Measurements from ENCODE around the gene UBE3D.
"Not testable (repeated sequence)": the region's sequence is repeated elsewhere in the genome, so short reads cannot be mapped to it uniquely, and the experiment has no call there.

UBE3D gene

DNA sequence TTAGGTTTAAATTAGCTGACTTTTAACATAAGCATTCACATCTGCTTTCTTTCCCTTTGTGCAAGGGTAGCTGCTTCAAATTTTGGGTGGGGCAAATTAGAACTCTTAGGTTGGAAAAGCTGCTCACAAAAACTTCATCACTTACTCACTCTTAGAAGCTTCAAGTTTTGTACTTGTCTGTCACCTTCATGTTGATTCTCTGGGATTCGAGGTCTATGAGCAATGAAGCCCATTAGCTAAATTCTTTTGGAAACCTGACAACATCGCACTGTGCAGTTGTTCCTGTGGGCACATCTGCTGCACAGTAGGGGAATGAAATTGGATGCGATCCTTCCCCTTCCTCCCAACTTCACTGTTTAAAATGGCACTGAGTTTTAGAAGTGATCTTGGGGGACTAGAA lies 156.1 kb downstream of the UBE3D start:
- DNase-seq = no peak

- DNase-seq = no peak
These were observed 157.0 kb downstream of the UBE3D start for GRCh38 chr6:82908661-82909060.

GRCh38 chr6:82906951-82907350 lies 158.7 kb downstream of the UBE3D start:
- DNase-seq = no peak

- no peak for DNase-seq
These were observed 159.2 kb downstream of the UBE3D start for GRCh38 chr6:82906489-82906888.

GRCh38 chr6:82904860-82905259 lies 160.8 kb downstream of the UBE3D start:
- DNase-seq = no peak

GRCh38 chr6:82904257-82904656 lies 161.4 kb downstream of the UBE3D start:
- DNase-seq = no peak

GRCh38 chr6:82902290-82902689 lies 163.4 kb downstream of the UBE3D start:
- DNase-seq = no peak

- no peak for DNase-seq
These were observed 170.9 kb downstream of the UBE3D start for GRCh38 chr6:82894653-82895259.

GRCh38 chr6:82893889-82894652 lies 171.6 kb downstream of the UBE3D start:
- no peak for DNase-seq

- not testable (repeated sequence) for DNase-seq
These were observed 174.1 kb downstream of the UBE3D start for GRCh38 chr6:82891503-82891902.

DNA sequence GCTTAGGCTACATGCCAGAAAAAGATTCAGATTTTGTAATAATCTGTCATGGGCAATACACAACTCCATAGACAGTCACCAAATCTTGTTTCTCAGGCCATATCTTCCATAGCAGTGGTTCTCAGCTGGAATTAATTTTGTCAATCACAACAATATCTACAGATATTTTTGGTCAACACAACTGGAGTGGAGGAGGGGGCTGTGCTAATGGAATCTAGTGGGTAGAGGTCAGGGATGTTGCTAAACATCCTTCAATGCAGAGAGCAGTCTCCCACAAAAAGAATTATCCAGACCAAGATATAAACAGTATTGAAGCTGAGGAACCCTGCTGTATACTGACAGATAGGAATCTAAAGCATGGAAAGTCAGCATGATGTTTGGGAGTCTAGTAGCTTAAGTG lies 174.6 kb downstream of the UBE3D start:
- no peak for DNase-seq

- DNase-seq = no peak
These were observed 175.4 kb downstream of the UBE3D start for GRCh38 chr6:82890240-82890639.

- DNase-seq = no peak
These were observed 176.5 kb downstream of the UBE3D start for GRCh38 chr6:82889143-82889542.

DNA sequence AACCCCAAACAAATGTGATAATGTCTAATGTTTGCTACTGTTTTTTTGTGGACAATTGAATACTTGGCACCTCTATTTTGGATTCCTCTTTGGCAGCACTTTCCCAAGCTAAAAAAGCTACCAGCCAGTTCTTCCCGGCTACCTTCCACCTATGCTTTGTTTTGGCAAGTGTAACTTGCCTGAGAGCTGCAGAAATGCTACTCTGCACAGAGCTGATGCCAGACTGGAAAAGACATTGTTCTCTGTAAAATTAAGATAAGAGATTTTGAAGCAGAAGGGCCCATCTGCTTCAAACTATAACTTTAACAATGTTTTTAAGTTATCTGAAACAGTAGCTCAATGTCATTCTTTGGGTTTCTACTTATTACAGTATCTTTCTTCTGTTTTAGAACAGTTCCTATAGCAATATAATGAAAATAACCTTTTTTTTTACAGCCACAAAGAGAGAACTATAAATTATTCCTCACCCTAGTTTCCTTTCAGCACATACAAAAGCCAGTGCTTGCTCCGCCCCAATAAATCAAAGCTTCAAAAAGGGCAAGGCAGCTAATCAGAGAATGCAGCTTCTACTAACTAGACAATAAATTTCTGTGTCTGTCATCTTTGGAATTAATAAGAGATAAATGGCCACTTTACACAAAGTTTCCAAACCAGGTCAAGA lies 183.1 kb downstream of the UBE3D start:
- no peak for DNase-seq

GRCh38 chr6:82881519-82881918 lies 184.1 kb downstream of the UBE3D start:
- DNase-seq = no peak

- no peak for DNase-seq
These were observed 186.8 kb downstream of the UBE3D start for GRCh38 chr6:82878812-82879211.

- no peak for DNase-seq
These were observed 188.1 kb downstream of the UBE3D start for GRCh38 chr6:82877213-82878195.

- no peak for DNase-seq
These were observed 190.0 kb downstream of the UBE3D start for GRCh38 chr6:82875573-82876185.

DNA sequence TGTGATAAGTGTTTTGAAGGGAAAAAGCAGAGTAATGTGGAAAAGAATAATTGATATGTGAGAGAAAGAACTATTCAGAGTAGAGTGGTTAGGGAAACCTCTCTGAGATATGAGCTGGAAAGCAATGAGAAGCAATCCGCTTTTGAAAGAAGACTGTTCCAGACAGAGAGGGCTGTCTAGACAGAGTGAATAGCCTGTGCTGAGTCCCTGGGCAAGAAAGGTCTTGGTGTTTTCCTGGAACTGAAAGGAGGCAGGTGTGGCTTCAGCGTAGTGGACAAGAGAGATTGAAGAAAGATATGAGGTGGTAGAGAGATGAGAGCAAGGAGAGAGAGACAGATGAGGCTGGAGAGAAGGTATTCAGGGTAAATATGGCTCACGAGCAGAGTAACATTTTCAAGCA lies 190.8 kb downstream of the UBE3D start:
- no peak for DNase-seq

GRCh38 chr6:82872185-82872584 lies 193.5 kb downstream of the UBE3D start:
- no peak for DNase-seq

DNA sequence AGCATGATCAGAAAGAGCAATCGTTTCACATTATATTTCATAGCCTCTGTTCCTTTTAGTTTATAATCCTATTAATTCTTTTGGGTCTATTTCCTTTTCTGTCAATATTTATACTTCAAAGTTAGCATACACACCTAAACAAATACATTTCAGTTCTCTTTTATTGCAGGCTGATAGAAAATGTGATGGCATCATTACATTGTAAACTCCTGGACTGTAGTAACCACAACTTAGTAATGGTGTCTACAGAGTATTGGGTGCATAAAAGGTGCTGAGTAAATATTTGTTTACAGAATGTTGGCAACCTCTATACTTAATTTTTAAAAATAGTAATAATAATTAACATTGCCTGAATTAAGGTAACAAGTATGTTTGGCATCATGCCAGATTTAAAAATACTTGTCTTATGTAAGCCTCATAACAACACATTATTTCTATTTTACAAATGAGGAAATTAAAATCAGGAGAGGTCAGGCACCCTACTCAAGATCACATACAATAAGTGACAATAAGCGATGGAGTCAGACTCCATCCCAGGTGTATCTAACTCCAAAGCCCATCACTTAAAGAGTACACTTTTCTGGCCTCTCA lies 195.0 kb downstream of the UBE3D start:
- DNase-seq = no peak

DNA sequence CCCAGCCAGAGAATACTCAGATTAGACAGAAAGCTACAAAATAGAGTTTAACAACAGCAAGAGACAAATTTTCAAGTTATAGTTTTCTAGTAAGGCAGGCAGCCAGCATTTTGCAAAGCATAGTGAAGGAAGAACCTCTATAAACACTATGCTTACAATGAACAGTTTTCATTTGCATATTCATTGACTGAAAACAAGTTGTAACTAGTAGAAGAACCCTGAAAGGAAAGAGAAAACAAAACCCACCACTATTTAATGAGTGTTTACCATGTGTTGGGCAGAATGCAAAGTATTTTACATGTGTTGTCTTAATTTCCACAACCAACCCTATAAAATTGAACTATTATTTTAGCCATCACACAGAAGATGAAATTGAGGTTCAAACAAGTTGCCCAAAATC lies 196.1 kb downstream of the UBE3D start:
- DNase-seq = no peak

All from activated CD4-positive, alpha-beta T cell treated with anti-CD3 and anti-CD28 coated beads for 4 hours (primary cell).